Fibroblast of skin of right biceps (primary cell): ENCODE results near the gene OPN1MW.
A peak's percentile ranks its signal among the peaks of the same experiment; 100 is the strongest.
"Not testable (repeated sequence)": the region's sequence is repeated elsewhere in the genome, so short reads cannot be mapped to it uniquely, and the experiment has no call there.

Experiments
- DNase-seq: peaks from one replicate; pipeline ENCODE4 v3.0.0-alpha.2; 2013

Gene OPN1MW

DNA sequence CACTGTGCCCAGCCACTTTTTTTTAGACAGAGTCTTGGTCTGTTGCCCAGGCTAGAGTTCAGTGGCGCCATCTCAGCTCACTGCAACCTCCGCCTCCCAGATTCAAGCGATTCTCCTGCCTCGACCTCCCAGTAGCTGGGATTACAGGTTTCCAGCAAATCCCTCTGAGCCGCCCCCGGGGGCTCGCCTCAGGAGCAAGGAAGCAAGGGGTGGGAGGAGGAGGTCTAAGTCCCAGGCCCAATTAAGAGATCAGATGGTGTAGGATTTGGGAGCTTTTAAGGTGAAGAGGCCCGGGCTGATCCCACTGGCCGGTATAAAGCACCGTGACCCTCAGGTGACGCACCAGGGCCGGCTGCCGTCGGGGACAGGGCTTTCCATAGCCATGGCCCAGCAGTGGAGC is at the start of gene OPN1MW:
Gene OPN1MW, plus strand, starts transcription at position 301 of the 400 bp plus-strand sequence. Its CDS starts 82 bp downstream, at position 383.
- DNase-seq = not testable (repeated sequence)

DNA sequence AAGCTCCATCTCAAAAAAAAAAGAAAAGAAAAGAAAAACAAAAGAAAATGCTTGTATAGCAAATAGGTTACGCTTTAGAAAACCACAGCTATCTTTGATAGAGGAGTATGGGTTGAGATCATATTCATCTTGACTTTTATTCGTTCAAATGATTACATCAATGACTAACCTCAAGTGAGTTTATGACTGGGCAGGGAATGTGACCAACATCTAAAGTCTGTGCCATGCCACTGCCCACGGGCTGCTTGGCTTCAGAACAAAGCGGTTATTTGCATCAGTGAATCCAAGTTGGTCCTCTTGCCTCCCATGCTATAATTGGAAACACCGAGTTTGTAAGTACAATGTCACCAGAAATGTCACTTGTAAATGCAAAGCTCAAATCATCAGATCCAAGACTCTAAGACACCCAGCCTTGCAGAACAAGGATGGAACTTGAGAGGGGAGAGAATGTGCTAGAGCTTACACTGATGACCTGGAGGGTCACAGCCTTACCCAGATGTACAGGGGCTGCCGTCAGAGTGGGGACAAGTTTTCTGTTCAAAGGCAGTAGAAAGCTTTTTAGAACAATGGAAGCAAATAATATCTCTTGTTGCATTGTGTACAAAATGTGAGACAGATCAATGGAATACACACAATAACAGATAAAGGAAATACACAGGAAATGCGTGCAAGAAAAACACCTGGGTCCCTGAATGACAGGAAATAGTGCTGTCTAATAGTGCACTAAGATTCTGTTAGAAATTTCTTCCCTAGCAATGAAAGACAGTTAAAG is 46.8 kb upstream of the OPN1MW start:
- DNase-seq = no peak

DNA sequence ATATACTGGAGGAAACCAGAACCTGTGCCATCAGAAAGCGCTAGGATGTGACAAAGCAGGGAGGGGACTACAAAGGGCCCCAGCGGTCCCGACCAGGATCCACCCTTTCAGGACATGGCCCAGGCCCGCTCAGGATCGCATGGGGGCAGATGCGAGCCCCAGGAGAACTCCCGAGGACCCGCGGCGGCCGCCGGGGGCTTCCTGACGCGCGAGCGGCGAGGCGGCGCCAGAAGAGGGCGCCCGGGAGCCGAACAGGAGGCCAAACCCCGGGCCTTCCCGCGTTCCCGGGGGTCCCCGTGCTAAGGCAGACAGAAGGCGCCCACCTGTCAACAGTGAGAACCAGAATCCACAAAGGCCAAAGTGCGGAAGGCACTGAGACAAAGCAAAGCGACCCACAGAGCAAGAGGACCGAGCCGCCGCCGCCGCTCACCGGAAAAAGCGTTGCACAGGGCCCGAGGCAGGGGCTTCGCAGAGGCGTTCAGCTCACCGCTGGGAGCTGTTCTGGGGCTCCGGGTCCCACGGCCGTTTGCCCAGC is 45.7 kb upstream of the OPN1MW start:
- peak; percentile 51 for DNase-seq

DNA sequence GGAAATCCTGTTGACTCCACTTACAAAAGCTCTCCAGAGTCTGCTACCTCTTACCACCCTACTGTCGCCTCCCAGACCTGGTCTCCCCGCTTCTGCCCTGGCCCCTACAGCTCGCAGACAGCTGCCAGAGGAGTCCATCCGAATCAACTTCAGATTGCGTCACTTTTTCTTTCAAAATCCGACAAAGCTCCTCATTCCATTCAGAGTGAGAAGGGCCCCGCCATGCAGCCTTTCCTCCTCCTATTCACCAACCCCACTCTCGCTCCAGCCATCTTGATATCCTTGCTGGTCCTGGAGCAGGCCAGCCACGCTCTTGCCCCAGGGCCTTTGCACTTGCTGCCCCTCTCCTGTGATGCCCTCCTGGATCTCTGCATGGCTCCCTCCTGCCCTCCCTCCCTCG is 43.5 kb upstream of the OPN1MW start:
- no peak for DNase-seq

DNA sequence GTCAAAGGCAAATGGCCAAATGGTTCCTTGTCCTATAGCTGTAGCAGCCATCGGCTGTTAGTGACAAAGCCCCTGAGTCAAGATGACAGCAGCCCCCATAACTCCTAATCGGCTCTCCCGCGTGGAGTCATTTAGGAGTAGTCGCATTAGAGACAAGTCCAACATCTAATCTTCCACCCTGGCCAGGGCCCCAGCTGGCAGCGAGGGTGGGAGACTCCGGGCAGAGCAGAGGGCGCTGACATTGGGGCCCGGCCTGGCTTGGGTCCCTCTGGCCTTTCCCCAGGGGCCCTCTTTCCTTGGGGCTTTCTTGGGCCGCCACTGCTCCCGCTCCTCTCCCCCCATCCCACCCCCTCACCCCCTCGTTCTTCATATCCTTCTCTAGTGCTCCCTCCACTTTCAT is 42.2 kb upstream of the OPN1MW start:
- DNase-seq = no peak

DNA sequence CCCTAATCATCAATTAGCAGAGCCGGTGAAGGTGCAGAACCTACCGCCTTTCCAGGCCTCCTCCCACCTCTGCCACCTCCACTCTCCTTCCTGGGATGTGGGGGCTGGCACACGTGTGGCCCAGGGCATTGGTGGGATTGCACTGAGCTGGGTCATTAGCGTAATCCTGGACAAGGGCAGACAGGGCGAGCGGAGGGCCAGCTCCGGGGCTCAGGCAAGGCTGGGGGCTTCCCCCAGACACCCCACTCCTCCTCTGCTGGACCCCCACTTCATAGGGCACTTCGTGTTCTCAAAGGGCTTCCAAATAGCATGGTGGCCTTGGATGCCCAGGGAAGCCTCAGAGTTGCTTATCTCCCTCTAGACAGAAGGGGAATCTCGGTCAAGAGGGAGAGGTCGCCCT is 41.7 kb upstream of the OPN1MW start:
- DNase-seq = no peak

DNA sequence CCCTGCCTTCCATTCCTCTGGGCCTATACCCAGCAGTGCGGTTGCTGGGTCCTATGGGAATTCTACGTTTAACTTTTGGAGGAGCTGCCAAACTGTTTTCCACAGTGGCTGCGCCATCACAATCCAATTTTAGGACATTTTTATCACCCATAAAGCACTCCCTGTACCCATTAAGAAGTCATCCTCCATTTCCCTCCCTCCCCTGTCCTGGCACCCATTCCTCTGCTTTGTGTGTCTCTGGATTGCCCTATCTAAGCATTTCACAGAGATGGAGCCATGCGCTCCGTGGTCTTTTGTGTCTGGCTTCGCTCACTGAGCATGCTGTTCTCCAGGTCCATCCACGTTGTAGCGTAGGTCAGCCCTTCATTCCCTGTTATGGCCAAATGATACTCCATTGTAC is 40.0 kb upstream of the OPN1MW start:
- DNase-seq = no peak

DNA sequence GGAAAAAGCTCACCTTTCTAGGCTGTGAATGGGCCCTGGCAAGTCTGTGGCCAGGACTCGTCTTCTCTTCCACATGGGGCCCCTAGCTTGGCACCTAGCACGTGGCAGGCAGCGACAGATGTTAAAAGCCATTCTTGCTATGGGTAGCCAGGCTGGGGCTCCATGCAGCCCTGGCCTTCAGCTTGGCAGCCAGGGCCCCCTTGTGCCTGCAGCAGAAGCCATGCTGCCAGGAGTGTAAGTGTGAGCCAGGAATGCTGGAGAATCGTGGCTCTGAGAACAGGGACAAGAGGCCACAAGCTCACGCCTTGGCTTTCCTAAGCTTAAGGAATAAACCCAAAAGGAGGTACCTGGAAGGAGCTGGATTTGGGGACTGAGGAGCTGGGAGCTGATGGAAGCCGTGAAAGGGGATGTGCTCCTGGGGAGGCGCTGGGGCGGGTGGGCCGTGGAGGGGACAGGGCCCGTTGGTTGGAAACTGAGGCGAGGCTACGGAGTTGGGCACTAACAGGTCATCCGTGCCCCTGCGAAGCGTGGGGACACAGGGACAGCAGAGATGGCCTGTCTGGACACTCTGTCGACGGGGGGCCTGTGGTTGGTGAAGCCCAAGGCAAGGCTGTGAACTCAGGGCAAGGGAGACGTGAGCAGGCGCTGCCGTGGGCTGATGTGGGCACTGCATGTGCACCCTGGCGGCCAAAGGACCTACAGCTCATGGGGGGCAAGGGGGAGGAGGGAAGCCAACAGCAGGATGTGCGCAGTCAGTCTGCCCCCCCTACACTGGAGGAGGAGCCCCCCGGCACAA is 39.2 kb upstream of the OPN1MW start:
- no peak for DNase-seq

DNA sequence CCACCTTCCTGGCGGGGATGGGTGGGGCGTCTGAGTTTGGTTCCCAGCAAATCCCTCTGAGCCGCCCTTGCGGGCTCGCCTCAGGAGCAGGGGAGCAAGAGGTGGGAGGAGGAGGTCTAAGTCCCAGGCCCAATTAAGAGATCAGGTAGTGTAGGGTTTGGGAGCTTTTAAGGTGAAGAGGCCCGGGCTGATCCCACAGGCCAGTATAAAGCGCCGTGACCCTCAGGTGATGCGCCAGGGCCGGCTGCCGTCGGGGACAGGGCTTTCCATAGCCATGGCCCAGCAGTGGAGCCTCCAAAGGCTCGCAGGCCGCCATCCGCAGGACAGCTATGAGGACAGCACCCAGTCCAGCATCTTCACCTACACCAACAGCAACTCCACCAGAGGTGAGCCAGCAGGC is 38.4 kb upstream of the OPN1MW start, which contains the start of gene OPN1LW:
Gene OPN1LW, plus strand, starts transcription at position 234 of the 400 bp plus-strand sequence. Its CDS starts 41 bp downstream, at position 275.
- DNase-seq = not testable (repeated sequence)

DNA sequence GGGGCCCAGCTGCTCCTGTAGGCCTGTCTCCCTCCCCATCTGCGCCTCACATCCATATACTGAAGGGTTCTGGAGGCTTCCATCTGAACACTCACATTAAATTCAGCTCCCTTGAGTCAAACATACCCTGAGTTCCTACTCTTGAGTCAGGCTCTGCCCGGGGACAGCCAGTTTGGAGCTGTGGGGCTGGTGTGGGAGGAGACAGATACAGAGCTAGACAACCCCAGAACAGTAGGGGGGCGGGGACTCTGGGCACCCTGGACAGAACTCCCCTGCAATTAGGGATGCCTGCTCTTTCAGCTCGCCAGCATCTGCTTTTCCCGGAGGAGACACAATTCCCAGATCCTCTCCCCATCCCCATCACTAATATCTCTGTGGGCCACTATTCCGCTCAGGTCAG is 31.4 kb upstream of the OPN1MW start:
- DNase-seq = not testable (repeated sequence)

DNA sequence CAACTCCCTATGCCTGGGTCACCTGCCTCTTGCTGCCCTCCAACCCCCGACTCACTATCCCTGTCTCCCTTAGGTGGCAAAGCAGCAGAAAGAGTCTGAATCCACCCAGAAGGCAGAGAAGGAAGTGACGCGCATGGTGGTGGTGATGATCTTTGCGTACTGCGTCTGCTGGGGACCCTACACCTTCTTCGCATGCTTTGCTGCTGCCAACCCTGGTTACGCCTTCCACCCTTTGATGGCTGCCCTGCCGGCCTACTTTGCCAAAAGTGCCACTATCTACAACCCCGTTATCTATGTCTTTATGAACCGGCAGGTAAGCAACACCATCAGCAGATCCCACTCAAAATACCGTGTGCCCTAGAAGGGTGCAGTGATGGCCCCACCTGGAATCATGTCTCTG is 26.2 kb upstream of the OPN1MW start:
- not testable (repeated sequence) for DNase-seq

DNA sequence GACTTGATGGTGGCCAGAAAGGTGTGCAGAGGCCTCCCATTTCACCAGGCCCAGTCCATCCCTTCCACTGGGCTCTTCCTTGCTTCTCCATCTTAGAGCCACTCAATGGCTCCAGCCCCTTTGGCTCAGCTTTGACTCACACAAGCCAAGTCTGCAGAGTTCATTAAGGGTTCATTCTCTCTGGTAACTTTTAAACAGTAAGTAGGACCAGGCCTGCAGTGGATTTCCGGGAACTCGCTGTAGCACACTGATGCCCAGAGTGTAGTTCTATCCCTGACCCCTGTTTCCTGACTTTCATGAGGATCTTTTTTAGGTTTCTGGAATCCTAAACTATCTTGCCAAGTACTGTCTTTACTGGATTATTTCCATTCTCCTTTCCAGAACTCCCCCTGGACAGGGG is 25.2 kb upstream of the OPN1MW start:
- not testable (repeated sequence) for DNase-seq

DNA sequence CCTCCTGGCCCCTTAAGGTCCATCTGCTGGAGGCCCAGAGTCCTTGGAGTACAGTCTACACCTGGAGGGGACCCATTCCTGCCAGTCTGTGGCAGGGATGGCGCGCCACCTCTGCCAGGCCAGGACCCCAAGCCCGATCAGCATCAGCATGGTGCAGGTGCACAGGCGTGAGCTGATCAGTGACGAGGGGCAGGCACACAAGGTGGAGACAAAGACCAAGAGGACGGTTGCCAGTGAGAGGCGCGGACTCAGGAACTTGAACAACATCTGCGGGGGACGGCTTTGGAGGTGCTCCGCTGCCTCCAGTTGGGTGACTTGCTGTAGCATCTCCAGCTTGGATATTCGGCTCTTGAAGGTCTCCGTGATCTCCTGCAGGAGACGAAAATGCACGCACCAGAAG is 23.1 kb upstream of the OPN1MW start:
- DNase-seq = not testable (repeated sequence)

DNA sequence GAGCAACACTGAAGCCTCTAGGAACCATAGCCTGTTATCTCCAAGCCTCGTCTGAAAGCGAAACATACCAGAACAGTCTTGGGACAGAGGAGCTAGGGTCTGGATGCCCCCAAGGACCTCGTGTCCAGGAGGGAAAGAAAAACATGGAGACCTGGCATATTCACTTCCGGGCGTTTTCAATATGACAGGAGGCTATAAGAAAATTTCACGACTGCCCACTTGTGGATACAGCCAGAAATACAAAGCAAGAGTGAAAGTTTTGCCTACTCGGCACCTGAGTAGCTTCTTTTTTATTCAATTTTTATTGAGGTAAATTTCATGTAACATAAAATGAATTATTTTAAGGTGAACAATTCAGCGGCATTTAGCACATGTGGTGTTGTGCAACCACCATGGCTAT is 17.5 kb upstream of the OPN1MW start:
- not testable (repeated sequence) for DNase-seq

DNA sequence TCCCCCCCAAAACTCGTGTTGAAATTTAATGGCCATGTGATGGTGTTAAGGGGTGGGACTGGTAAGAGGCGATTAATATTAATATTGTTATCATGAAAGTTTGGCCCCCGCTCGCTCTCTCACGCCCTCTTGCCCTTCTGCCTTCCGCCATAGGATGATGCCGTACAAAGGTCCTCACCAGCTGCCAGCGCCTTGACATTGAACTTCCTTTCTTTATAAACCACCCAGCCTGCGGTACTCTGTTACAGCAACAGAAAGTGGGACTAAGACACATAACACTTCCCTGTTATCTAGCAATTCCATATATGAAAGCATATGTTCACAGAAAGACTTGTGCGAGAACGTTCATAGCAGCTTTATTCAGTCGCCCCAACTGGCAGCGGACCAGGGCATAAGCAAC is 14.0 kb upstream of the OPN1MW start:
- DNase-seq = not testable (repeated sequence)

DNA sequence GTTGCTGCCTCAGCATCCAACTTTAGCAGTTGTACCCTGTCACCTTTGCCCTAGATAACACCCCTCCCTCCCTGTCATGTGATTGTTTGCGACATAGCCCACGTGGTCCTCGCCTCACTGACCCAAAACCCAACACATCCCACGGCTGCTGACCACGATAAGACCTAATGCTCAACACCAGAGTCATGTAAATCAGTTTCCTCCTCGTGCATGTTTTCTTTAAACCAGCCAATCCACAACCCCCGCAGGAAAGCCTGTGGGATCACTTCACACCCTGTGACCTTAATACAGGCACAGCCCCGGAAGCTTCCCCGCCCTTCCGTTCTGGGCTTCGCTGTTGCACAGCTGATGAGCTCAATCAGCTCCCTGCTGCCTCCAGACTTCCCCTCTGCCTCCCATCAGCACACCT is 9.9 kb upstream of the OPN1MW start:
- DNase-seq = not testable (repeated sequence)

DNA sequence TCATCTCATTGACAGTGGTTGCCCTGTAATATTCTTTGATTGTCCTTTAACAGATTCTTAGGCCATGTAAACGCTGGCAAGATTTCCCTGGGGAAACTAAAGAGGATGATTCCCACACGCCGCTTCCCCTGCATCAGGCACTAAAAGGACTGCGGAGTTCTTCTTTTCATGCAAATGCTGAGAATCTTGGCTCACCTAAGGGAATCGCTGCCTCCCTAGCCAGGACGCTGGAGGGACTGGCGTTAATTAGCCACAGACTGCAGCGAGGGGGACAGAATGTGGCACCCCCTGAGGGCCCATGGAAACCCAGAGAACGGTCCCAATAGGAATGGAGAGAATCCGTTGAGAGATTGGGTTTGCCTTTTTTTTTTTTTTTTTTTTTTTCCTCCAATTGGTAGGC is 8.0 kb upstream of the OPN1MW start:
- DNase-seq = not testable (repeated sequence)

DNA sequence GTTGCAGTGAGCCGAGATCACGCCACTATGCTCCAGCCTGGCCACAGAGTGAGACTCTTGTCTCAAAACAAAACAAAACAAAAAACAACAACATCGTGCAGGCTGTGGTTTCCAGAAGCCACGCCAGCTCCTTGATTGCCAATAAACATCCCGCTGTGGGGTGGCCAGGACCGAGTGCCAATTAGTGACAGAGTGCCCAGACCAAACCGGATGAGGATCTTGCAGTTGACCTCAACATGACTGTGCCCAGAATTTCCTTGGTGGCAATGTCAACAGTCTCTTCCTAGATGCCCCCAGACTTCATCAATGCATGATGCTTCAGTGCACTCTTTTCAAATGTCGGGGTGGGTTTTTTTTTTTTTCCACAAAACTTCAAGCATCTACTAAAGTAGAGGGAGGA is 1.4 kb downstream of the OPN1MW start:
- DNase-seq = not testable (repeated sequence)

DNA sequence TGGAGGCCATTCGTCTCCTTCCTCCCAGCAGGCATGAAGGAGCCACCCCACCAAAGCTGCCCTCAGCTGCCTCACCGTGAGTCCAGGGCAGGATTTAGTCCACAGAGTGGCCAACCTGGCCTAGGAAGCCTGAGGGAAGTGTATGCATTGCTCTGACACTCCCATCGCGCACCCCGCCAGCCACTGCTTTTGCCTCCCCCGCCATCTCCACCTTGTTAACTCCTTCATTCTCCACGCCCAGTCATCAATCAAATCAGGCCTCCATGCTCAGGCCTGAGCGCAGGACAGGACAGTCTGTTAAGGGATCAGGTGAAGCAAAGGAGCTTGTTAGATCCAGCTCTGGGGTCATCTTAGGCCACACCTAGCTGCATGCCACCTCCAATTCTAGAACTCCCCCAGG is 10.4 kb downstream of the OPN1MW start:
- DNase-seq = not testable (repeated sequence)

DNA sequence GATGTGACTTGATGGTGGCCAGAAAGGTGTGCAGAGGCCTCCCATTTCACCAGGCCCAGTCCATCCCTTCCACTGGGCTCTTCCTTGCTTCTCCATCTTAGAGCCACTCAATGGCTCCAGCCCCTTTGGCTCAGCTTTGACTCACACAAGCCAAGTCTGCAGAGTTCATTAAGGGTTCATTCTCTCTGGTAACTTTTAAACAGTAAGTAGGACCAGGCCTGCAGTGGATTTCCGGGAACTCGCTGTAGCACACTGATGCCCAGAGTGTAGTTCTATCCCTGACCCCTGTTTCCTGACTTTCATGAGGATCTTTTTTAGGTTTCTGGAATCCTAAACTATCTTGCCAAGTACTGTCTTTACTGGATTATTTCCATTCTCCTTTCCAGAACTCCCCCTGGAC is 11.9 kb downstream of the OPN1MW start:
- not testable (repeated sequence) for DNase-seq

DNA sequence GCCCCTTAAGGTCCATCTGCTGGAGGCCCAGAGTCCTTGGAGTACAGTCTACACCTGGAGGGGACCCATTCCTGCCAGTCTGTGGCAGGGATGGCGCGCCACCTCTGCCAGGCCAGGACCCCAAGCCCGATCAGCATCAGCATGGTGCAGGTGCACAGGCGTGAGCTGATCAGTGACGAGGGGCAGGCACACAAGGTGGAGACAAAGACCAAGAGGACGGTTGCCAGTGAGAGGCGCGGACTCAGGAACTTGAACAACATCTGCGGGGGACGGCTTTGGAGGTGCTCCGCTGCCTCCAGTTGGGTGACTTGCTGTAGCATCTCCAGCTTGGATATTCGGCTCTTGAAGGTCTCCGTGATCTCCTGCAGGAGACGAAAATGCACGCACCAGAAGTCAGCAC is 14.1 kb downstream of the OPN1MW start:
- not testable (repeated sequence) for DNase-seq

DNA sequence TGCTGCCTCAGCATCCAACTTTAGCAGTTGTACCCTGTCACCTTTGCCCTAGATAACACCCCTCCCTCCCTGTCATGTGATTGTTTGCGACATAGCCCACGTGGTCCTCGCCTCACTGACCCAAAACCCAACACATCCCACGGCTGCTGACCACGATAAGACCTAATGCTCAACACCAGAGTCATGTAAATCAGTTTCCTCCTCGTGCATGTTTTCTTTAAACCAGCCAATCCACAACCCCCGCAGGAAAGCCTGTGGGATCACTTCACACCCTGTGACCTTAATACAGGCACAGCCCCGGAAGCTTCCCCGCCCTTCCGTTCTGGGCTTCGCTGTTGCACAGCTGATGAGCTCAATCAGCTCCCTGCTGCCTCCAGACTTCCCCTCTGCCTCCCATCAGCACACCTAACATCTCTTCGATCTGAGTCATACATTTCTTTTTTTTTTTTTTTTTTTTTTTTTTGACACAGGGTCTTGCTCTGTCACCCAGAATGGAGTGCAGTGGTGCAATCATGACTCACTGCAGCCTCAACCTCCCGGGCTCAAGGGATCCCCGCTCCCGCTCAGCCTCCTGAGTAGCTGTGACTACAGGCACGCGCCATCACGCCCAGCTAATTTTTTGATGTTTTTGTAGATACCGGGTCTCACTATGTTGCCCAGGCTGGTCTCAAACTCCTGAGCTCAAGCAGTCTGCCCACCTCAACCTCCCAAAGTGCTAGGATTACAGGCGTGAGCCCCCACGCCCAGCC is 27.4 kb downstream of the OPN1MW start:
- not testable (repeated sequence) for DNase-seq

DNA sequence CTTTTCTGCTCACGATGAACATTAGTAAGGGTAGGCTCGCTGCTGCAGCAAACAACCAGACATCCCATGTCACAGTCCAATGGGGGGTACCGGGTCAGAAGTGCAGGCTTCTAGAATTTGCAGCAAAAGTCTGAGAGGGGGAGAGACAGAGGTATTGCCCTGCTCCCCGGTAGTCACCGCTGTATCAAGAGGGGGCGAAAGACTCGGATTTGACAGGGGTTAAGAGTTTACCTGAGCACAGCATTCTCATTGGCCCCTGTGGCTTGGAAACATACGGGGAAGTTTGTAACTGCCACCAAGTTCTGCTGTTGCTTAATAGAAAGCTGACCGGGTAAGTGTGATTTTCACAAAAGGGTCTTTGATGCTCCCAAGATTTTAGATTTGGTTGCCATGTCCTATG is 28.7 kb downstream of the OPN1MW start:
- DNase-seq = not testable (repeated sequence)
